Measurements from ENCODE around the gene OSTC.
"Not testable (repeated sequence)": the region's sequence is repeated elsewhere in the genome, so short reads cannot be mapped to it uniquely, and the experiment has no call there.

The OSTC gene

GRCh38 chr4:108649863-108650211, 562 bp upstream of the OSTC start:
- DNase-seq = no peak

GRCh38 chr4:108651014-108651791, 804 bp downstream of the OSTC start:
- DNase-seq = no peak

GRCh38 chr4:108662629-108663028, 12.2 kb downstream of the OSTC start:
- DNase-seq = no peak

- no peak for DNase-seq
These were observed 24.1 kb downstream of the OSTC start for GRCh38 chr4:108674356-108674977.

- no peak for DNase-seq
These were observed 31.0 kb downstream of the OSTC start for GRCh38 chr4:108681321-108681809.

GRCh38 chr4:108683479-108683878, 33.1 kb downstream of the OSTC start:
- peak; percentile 30 for DNase-seq

GRCh38 chr4:108685036-108685686, 34.8 kb downstream of the OSTC start:
- no peak for DNase-seq

GRCh38 chr4:108690738-108691137, 40.3 kb downstream of the OSTC start:
- no peak for DNase-seq

- no peak for DNase-seq
These were observed 42.8 kb downstream of the OSTC start for GRCh38 chr4:108693211-108693610.

GRCh38 chr4:108693819-108694218, 43.4 kb downstream of the OSTC start:
- DNase-seq = no peak

- no peak for DNase-seq
These were observed 44.0 kb downstream of the OSTC start for GRCh38 chr4:108694423-108694822.

GRCh38 chr4:108695062-108695461, 44.7 kb downstream of the OSTC start:
- no peak for DNase-seq

GRCh38 chr4:108696160-108696559, 45.8 kb downstream of the OSTC start:
- DNase-seq = no peak

GRCh38 chr4:108700081-108700757, 49.8 kb downstream of the OSTC start:
- DNase-seq = no peak

GRCh38 chr4:108702960-108703359, 52.6 kb downstream of the OSTC start:
- no peak for DNase-seq

- DNase-seq = no peak
These were observed 53.0 kb downstream of the OSTC start for GRCh38 chr4:108703370-108703769.

- DNase-seq = no peak
These were observed 53.6 kb downstream of the OSTC start for GRCh38 chr4:108703966-108704365.

GRCh38 chr4:108706289-108706688, 55.9 kb downstream of the OSTC start:
- no peak for DNase-seq

- no peak for DNase-seq
These were observed 58.8 kb downstream of the OSTC start for GRCh38 chr4:108709234-108709633.

GRCh38 chr4:108709722-108710121, 59.3 kb downstream of the OSTC start:
- no peak for DNase-seq

- not testable (repeated sequence) for DNase-seq
These were observed 60.2 kb downstream of the OSTC start for GRCh38 chr4:108710578-108710977.

- DNase-seq = no peak
These were observed 64.5 kb downstream of the OSTC start for GRCh38 chr4:108714880-108715279.

- no peak for DNase-seq
These were observed 65.9 kb downstream of the OSTC start for GRCh38 chr4:108716340-108716739.

All from NCI-H1092 treated with DMSO at 0.1 percent for 48 hours (cell line).